ENCODE data around the gene GPHN.

DNA sequence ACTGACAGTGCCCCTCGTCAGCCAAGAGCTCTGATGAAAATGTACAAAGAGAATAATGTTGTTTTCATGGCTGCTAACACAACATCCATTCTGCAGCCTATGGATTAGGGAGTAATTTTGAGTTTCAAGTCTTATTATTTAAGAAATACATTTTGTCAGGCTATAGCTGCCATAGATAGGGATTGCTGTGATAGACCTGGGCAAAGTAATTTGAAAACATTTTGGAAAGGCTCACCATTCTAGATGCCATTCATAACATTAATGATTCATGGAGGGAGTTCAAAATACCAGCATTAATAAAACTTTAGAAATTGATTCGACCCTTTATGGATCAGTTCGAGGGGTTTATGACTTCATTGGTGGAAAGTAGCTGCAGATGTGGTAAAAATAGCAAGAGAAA lies 149.8 kb downstream of the GPHN start:
- TF ChIP-seq POLR2A (IDR thresholded peaks at IDR 0.05) (no peak), CTCF (IDR thresholded peaks at IDR 0.05) (no peak)

Data from Peyer's patch (tissue), 4 donors.